ENCODE data around the gene FLVCR2.

FLVCR2 gene

DNA sequence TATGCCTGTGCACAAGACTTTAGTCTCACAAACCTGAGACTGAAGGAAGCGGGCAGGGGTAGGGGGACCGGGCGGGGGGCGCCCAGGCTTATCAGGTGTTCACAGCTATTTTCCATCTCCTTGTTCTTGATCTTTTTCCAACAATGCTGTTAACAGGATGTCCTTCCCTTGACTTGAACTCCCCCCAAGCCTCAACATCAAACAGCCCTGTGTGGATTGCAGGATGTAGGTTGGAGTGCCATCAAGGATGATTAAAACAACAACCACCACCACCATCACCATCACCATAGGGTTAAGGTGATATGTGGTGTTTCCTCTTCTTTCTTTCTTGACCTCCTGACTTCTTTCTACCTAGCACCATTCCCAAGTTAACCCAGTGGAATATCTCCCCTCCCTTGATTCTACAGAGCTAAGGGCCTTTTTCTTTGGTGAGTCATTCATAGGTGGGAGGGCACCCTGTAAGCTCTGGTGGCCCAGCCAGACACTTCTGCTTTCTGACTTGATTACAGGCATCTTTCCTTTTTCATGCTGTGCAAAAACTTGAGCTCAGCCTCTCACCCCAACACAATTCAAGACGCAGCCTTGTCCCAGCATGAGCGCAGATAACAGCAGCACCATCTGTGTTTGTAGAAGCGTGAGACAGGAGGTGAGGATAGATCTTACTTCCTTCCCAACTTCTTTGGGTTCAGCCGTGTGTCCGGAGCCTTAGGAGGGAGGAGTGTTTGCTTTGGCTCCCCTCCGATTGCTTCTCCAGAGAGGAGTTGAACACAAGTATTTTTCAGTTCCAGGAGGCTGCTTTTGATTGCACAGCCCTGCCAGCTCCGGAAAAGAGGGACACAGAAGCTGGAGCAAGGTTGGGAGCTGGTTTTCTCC, 26.8 kb downstream of the FLVCR2 start:
- TF ChIP-seq, protein P1, sequence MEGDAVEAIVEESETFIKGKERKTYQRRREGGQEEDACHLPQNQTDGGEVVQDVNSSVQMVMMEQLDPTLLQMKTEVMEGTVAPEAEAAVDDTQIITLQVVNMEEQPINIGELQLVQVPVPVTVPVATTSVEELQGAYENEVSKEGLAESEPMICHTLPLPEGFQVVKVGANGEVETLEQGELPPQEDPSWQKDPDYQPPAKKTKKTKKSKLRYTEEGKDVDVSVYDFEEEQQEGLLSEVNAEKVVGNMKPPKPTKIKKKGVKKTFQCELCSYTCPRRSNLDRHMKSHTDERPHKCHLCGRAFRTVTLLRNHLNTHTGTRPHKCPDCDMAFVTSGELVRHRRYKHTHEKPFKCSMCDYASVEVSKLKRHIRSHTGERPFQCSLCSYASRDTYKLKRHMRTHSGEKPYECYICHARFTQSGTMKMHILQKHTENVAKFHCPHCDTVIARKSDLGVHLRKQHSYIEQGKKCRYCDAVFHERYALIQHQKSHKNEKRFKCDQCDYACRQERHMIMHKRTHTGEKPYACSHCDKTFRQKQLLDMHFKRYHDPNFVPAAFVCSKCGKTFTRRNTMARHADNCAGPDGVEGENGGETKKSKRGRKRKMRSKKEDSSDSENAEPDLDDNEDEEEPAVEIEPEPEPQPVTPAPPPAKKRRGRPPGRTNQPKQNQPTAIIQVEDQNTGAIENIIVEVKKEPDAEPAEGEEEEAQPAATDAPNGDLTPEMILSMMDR (IDR thresholded peaks at IDR 0.05; ENCODE audit: low read depth, low read length, missing control alignments) = no peak
- no peak for DNase-seq (ENCODE audit: low read depth)
- no peak overlapping the region for H3K4me3 ChIP-seq (ENCODE audit: low read depth, low read length)

DNA sequence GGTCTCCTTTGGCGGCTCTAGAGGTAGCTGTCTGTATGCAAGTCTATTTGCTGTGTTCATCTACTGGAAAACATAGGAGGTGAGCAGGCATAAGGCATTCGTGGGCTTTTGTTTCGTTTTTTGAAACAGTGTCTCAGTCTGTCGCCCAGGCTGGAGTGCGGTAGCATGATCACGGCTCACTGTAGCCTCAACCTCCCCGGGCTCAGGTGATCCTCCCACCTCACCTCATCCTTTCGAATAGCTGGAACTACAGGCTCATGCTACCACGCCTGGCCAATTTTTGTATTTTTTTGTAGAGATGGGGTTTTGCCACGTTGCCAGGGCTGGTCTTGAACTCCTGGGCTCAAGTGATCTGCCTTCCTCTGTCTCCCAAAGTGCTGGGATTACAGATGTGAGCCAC, 27.5 kb downstream of the FLVCR2 start:
- TF ChIP-seq, protein P1 (IDR thresholded peaks at IDR 0.05; ENCODE audit: low read depth, low read length, missing control alignments) = no peak
- DNase-seq (ENCODE audit: low read depth) = no peak
- no peak overlapping the region for H3K4me3 ChIP-seq (ENCODE audit: low read depth, low read length)

DNA sequence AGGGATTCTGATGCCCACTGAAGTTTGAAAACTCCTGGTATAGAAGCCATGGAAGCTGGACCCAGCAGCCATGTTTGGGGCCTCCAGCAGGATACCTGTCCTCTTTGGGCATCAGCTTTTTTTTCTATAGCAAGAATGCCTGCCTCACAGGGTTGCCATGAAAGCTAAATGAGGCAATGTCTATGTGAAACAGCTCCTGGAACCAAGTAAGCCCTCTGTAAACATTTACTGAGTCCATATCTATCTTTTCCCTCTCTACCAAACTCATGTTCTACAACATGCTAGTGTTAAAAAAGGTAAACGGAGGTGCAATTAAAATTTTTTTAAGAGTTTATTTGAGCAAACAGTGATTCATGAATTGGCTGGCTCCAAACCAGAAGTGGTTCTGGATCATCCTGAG, 28.6 kb downstream of the FLVCR2 start:
- TF ChIP-seq, protein P1 (IDR thresholded peaks at IDR 0.05; ENCODE audit: low read depth, low read length, missing control alignments) = no peak
- H3K4me3 ChIP-seq (ENCODE audit: low read depth, low read length) = no peak overlapping the region
- DNase-seq (ENCODE audit: low read depth) = no peak

DNA sequence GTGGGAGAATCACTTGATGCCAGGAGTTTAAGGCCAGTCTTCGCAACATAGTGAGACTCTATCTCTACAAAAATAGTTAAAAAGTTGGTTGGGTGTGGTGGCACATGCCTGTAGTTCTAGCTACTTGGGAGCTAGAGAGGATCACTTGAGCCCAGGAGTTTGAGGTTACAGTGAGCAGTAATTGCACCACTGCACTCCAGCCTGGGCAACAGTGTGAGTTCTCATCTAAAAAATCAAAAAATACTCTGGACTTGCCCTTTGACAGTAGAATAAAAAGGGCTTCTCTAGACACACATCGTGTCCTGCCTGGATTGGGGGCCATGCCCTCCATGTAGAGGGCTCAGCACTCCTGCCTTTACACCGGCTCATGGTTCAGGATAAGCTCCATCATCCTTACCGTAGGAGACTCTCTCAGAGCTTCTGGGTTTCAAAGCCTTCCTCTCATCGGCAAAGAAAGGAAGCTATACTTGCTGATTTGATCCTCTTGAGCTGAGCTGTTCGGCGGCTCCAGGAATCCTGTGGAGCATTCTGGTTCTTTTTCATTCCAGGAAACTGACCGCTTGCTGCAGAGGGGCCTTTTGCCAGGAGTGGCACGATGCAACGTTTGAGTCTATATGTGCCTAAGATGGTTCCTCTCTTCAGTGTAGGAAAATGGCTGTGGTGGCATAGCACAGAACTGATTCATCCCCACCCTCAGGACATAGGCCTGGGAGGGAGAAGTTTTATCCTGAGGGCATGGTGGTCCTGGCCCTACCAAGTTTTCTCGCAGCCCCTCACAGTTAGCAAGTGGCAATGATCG, 29.6 kb downstream of the FLVCR2 start:
- no peak overlapping the region for H3K4me3 ChIP-seq (ENCODE audit: low read depth, low read length)
- TF ChIP-seq, protein P1 (IDR thresholded peaks at IDR 0.05; ENCODE audit: low read depth, low read length, missing control alignments) = no peak
- no peak for DNase-seq (ENCODE audit: low read depth)

DNA sequence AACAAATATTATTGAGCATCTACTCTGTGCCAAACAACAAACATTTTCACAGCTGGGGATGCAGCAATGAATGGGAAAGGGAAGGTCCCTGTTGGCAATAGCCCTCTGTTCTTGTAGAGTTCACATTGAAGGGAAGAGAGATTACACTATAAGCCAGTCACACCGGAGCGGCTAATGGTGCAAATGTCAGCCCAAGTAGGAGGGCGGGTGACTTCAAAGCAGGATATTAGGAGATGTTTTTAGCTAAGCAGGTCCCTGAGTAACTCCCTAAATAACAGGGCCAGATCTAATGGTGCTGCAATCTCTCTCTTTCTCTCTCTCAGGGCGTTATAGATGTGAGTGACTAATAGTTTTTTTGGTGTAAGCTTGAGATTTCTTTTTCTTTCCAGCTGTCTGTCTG, 30.7 kb downstream of the FLVCR2 start:
- DNase-seq (ENCODE audit: low read depth) = no peak
- TF ChIP-seq, protein P1 (IDR thresholded peaks at IDR 0.05; ENCODE audit: low read depth, low read length, missing control alignments) = no peak
- no peak overlapping the region for H3K4me3 ChIP-seq (ENCODE audit: low read depth, low read length)

DNA sequence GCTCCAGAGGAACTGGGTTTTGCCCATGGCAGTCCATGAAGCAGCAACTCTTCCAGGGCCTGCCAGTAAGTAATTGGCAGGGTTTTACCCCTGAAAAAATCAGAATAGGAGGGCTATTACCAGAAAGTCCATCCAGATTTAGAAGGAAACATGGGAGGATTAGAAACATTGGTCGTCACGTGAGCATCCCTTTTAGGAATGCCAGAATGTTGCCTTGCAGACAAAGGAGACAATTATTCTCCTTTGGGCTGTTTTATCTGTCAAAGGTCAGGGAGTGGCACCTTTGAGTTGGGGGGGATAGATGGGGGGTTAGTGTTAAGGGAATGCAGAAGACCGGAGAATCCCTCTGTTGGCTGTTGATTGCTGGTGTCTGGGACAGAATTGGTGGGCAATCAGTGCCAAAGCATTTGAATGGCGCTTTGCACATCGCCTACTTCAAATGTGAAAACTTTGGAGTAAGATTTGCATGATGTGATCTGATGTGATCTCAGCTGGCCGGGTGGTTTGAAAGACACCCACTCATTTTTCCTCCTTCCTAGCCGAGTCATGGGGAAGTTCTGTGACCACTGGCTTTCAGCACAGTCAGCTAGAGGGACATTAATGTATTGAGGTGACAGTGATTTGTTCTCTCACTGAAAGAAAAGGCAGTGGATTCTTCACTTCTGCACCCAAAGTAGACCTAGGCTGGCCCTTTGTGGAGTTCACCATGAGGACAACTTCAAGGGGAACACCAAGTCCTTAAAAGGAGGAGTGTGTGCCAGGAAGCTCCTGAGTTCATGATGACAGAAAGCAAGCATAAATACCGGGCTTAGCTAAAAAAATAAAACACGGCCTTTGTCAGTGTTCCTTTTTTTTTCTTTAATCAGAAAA, 31.4 kb downstream of the FLVCR2 start:
- no peak overlapping the region for H3K4me3 ChIP-seq (ENCODE audit: low read depth, low read length)
- DNase-seq (ENCODE audit: low read depth) = no peak
- TF ChIP-seq, protein P1 (IDR thresholded peaks at IDR 0.05; ENCODE audit: low read depth, low read length, missing control alignments) = no peak

Data from GM12864 (cell line).